Upper lobe of left lung (tissue), 4 donors: ENCODE data around the gene GAL.

Source experiments
- POLR2A ChIP-seq, 4 donors: fragments of 450-650 bp; IDR thresholded peaks; one replicate each; pipeline ENCODE4 v1.5.1; 2016 to 2017; ENCODE audit warnings: antibody characterized with exemption in 4 of 4, mild to moderate bottlenecking in 2 of 4
- TF ChIP-seq, protein P1 (sequence below), 6 experiments: fragments of 450-650 bp in 4 of 6; fragments of 200-600 bp in 2 of 6; sonication (generic) in 2 of 6; IDR thresholded peaks; one replicate each; pipeline ENCODE4 v1.5.1; 2016 to 2019; ENCODE audit warnings: antibody characterized with exemption in 6 of 6

DNA sequence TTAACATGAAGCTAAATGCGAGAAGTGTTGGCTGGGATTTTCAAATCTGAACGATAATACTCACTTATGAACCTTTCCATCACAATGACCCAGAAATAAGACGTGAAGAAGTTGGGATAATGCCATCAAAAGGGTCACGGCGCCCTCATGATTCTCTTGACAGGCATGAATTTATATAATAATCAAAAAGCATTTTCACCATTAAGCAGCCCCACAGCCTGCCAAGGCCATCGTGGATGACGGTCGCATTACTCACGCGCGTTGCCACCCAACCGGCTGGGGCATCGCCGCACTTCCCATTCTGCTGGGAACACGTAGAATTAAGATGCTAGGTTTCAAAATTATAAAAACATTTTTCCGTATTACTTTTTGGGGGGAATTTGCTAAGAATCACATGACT lies 18.9 kb upstream of the GAL start:
- TF ChIP-seq POLR2A (IDR thresholded peaks at IDR 0.05) = no peak
- TF ChIP-seq, protein P1, sequence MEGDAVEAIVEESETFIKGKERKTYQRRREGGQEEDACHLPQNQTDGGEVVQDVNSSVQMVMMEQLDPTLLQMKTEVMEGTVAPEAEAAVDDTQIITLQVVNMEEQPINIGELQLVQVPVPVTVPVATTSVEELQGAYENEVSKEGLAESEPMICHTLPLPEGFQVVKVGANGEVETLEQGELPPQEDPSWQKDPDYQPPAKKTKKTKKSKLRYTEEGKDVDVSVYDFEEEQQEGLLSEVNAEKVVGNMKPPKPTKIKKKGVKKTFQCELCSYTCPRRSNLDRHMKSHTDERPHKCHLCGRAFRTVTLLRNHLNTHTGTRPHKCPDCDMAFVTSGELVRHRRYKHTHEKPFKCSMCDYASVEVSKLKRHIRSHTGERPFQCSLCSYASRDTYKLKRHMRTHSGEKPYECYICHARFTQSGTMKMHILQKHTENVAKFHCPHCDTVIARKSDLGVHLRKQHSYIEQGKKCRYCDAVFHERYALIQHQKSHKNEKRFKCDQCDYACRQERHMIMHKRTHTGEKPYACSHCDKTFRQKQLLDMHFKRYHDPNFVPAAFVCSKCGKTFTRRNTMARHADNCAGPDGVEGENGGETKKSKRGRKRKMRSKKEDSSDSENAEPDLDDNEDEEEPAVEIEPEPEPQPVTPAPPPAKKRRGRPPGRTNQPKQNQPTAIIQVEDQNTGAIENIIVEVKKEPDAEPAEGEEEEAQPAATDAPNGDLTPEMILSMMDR (IDR thresholded peaks at IDR 0.05) = no peak
